ENCODE results near the gene CCDC150.
"Not testable (repeated sequence)": the region's sequence is repeated elsewhere in the genome, so short reads cannot be mapped to it uniquely, and the experiment has no call there.

The CCDC150 gene

GRCh38 chr2:196639180-196640030 lies at the start of gene CCDC150:
CCDC150 (plus strand) TSS chr2:196639715; CDS start chr2:196639767, 52 bp downstream.
- peak; percentile 62 for DNase-seq

GRCh38 chr2:196590286-196590685 lies 49.2 kb upstream of the CCDC150 start:
- no peak for DNase-seq

- no peak for DNase-seq
These were observed 48.5 kb upstream of the CCDC150 start for GRCh38 chr2:196591004-196591403.

- no peak for DNase-seq
These were observed 47.9 kb upstream of the CCDC150 start for GRCh38 chr2:196591621-196592022.

GRCh38 chr2:196592331-196592910 lies 47.1 kb upstream of the CCDC150 start:
- no peak for DNase-seq

- DNase-seq = no peak
These were observed 46.3 kb upstream of the CCDC150 start, which contains the start of gene HECW2 for GRCh38 chr2:196592911-196593881. HECW2 (minus strand) TSS chr2:196593554.

GRCh38 chr2:196594158-196594557 lies 45.4 kb upstream of the CCDC150 start:
- DNase-seq = no peak

- no peak for DNase-seq
These were observed 42.0 kb upstream of the CCDC150 start for GRCh38 chr2:196597531-196597930.

- DNase-seq = no peak
These were observed 41.1 kb upstream of the CCDC150 start for GRCh38 chr2:196598412-196598811.

GRCh38 chr2:196598846-196599245 lies 40.7 kb upstream of the CCDC150 start:
- DNase-seq = no peak

- DNase-seq = no peak
These were observed 37.8 kb upstream of the CCDC150 start for GRCh38 chr2:196601430-196602306.

- DNase-seq = no peak
These were observed 35.3 kb upstream of the CCDC150 start for GRCh38 chr2:196604196-196604595.

GRCh38 chr2:196606516-196606915 lies 33.0 kb upstream of the CCDC150 start:
- DNase-seq = no peak

- DNase-seq = no peak
These were observed 32.4 kb upstream of the CCDC150 start for GRCh38 chr2:196607073-196607472.

GRCh38 chr2:196607896-196608295 lies 31.6 kb upstream of the CCDC150 start:
- DNase-seq = not testable (repeated sequence)

GRCh38 chr2:196609806-196610205 lies 29.7 kb upstream of the CCDC150 start:
- DNase-seq = no peak

GRCh38 chr2:196610796-196611195 lies 28.7 kb upstream of the CCDC150 start:
- no peak for DNase-seq

GRCh38 chr2:196613302-196613701 lies 26.2 kb upstream of the CCDC150 start:
- no peak for DNase-seq

GRCh38 chr2:196617430-196617829 lies 22.1 kb upstream of the CCDC150 start:
- DNase-seq = no peak

GRCh38 chr2:196618661-196619060 lies 20.9 kb upstream of the CCDC150 start:
- no peak for DNase-seq

GRCh38 chr2:196630531-196630930 lies 9.0 kb upstream of the CCDC150 start:
- no peak for DNase-seq

GRCh38 chr2:196635156-196635555 lies 4.4 kb upstream of the CCDC150 start:
- DNase-seq = no peak

Data from SIG-M5 (cell line).